DMS153 (cell line): ENCODE measurements around the gene GJC2.

Experiments used
- DNase-seq: peaks from one replicate; lab custom pipeline; 2025; lab: John Stamatoyannopoulos, UW

The GJC2 gene

GRCh38 chr1:228145463-228146416 is 4.0 kb upstream of the GJC2 start:
- DNase-seq, result no peak

DNA sequence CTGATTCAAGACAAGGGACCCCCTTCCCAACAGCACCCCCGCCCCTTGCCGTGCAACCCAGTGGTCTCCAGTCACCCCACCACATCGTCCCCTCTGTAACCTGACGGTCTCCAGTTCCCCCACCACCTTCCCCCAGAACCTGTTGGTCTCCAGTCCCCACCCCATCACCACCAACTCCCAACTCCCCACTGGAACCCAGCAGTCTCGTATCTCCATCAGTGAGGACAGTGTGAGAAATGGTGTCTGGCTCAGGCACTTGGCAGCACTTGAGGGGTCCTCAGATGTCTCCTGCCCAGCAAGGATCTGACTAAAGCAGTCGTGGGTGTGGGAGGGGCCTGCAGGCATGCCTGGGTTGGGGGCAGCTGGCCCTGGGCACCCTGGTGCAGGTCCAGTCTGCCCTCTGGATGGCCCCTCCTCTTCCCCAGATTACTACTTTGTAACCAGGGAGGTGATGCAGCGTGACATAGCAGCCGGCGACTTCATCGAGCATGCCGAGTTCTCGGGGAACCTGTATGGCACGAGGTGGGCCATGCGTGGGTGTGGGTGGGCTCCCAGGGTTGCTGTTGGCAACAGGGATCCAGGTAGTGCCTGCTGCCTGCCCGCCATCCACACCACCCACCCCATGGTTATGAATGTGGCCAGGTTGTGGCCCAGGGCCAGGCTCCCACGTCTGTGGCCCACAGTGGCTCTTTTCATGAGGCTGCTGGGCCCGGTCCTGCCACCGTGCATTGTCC is 3.1 kb upstream of the GJC2 start:
- DNase-seq, result no peak

DNA sequence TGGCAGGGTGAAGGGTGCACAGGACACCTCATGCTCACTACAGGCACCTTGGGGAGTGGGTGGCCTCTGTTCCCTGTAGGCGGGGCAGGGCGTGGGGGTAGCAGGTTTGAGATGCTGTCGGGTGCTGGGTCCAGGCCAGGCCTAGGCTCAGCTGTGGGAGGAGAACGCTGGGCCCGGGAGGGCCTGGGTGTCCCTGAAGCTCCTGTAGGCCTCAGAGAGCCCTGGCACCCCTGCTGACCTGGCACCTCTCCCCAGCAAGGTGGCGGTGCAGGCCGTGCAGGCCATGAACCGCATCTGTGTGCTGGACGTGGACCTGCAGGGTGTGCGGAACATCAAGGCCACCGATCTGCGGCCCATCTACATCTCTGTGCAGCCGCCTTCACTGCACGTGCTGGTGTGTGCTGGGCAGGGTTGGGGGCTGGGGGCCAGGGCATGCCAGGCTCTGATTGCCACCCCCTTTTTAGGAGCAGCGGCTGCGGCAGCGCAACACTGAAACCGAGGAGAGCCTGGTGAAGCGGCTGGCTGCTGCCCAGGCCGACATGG is 2.5 kb upstream of the GJC2 start:
- no peak for DNase-seq

DNA sequence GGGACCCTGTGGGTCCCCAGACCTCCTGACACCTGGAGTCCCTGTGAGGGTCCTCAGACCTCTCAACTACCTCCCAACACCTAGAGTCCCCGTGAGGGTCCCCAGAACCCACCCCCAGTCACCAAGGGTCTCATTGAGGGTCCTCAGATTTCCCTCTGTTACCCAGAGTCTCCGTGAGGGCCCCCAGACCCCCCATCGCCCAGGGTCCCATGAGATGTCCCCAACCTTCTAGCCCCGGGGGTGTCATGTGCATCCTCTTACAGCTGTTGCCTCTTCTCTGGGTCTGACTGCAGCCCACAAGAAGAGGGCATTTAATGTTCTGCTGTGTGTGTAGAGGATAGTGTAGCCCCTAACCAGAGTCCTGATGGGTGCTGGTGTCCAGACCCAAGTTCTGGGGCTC is 2.0 kb upstream of the GJC2 start:
- no peak for DNase-seq

- no peak for DNase-seq
Observed at GRCh38 chr1:228148196-228148861, 1.4 kb upstream of the GJC2 start.

DNA sequence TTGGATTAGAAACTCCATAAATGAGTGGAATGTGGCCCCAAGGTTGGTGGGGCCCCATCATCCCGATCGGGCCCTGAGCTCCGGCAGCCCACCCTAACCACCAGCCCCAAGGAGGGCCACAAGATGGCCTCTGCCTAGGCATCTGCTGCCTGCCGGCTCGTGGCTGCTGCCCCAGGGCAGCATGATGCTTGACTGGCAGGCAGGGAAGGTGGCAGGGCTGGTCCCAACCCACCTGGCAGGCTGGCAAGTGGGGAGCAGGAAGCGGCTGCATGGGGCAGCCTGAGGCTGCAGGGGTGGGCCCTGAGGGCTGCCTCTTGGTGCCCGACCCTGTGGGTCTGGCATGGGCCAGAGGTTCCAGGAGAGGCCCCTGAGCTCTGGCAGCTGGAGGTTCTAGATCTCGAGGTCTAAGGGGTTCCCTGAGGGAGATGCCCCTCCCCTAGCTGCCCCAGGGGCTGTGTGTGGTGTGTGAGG is 760 bp upstream of the GJC2 start:
- no peak for DNase-seq

DNA sequence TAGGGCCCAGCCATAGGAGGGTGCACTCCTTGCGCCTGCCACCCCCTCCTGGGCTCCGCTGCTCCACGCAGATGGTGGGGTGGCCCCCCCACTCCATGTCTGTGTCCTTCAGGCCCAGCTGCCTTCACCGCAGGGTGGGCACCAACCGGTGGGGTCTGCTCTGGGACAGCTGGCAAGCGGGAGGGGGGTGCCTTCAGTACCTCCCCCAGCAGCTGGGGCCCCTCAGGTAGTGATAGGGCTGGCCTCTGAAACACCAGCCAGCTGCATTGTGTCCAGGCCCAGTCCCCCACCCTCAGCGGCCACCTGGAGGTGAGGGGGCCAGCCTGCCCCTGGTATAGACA is 360 bp downstream of the GJC2 start:
- DNase-seq, result no peak

DNA sequence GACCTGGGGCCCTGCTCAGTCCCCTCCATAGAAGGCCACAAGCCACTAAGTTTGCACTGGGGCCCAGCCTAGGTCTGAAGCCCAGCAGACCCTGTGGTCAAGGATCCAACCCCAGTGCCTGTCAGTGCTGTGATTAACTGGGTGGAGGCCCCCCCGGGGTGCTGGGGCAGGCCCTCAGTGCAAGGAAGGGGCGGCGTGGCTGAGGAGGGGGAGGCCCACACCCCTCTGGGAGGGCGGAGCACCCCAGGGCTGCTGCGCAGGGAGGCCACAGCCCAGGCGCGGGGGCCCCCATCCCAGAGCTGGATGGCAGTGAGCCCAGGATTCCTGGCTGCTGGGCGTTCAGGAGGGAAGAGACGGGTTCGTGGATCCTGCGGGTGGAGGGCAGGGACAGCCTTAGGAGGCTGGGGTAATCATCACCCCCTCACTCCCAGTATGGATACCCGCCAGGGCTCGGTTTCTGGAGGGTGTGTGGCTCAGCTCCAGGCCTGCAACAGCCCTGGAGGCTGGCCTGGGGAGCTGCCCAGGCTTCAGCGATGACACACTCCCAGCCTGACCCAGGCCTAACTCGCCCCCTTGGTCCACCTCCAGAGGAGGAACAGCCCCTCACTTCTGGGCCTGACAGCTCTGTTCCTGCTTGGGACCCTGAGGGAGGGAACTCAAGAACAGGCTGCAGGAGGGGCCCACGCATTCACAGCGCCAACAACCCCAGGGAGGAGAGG is 890 bp downstream of the GJC2 start:
- DNase-seq, result no peak

DNA sequence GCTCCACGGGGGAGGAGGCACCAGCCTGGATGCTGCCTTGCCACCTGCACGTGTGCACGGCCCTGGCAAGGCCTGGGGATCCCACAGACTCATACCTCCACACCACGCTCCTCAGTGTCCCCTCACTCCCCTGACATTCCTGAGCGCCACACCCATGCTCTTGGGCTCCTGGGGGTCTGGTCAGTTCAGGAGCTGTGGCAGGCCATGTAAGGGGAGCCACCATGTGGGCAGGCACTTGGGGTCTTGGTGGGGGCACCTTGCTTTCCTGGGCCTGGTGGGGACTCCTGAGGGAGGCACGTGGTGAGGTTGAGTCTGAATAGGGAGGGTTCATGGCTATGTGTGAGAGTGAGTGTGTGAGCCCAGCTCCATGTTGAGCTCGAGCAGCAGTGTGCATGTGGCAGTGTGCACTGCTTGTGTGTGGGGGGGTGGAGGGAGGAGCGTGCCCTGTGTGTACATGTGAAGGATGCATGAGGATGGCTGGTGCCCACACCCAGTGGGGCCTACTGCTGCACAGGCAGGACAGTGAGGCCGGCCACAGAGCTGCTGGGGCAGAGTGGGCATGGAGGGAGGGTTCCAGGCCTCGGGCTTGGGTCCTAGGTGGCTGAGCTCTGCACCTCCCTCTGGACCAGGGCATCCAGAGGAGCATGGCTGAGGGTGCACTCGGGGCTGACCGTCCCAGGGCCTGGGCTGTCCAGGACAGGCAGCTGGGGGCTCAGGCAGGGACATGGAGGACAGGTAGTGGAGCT is 1.6 kb downstream of the GJC2 start:
- no peak for DNase-seq

- DNase-seq, result no peak
Observed at GRCh38 chr1:228152097-228152917, 2.6 kb downstream of the GJC2 start.

- DNase-seq, result no peak
Observed at GRCh38 chr1:228152918-228153258, 3.2 kb downstream of the GJC2 start.

DNA sequence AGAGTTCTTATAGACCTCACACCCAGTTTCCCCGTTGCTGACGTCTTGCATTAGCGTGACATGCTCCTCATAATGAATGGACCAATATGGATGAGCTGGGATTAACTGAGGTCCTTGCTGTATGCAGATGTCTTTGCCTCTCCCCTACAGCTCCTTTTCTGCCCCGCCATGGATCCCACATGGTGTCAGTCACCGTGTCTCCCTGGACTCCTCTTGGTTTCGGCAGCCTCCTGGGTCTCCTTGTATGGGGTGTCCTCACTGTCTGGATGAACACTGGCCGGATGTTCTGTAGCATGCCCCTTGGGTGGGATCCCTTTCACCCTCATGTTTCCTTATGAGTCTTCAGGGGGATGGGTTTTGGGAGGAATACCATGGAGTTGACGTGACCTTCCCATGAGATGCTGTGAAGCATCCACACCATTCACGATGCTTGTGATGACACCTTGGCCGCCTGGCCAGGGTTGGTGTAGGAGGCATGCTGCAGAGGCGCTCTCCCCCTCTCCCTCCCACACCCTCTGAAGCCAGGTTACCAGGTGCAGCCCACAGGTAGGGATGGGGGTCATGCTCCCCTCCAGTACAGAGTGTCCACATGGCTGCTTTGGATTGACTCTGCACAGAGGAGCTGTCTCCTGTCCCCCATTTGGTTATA is 4.4 kb downstream of the GJC2 start:
- DNase-seq, result no peak

DNA sequence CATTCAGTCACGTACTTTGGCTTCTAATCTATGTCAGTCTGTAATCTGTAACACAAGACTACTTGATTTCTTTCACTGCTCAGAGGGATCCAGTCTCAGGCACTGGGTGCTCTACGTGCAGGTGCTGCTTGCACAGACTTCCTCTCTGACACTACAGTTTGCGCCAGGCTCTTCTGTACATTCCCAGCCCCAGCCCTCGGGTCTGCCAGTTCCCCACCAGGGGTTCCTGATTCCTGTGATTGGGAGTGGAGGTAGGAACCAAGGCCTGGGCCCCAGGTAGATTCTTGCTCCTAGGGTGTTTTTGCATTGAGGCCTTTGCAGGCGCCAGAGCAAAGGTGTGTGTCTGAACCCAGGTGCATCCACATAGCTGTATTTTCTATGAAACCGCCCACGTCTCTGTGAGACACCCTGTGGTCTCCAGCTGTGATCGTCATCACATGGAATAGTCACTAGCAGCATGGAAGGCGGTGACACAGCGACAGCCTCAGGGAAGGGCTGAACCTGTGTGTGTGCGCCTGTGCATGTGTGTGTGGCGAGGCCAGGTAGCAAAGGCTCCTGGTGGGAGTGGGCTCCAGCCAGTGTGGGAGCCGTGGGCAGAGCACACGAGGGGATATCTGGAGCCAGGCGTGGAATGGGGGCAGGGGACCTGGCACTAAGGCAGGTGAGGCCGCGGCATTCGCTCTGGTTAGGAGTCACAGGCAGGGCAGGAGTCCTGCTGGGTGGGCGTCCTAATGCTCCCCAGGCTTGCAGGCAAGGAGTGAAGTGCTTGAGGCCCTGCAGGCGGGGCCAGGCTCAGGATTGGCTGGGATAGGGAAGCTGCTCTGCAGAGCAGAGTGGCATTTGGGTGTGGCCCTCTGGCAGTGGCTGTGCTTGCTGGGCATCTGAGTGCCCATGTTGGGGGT is 5.2 kb downstream of the GJC2 start:
- DNase-seq, result no peak

- DNase-seq, result no peak
Observed at GRCh38 chr1:228155596-228156514, 6.1 kb downstream of the GJC2 start.

DNA sequence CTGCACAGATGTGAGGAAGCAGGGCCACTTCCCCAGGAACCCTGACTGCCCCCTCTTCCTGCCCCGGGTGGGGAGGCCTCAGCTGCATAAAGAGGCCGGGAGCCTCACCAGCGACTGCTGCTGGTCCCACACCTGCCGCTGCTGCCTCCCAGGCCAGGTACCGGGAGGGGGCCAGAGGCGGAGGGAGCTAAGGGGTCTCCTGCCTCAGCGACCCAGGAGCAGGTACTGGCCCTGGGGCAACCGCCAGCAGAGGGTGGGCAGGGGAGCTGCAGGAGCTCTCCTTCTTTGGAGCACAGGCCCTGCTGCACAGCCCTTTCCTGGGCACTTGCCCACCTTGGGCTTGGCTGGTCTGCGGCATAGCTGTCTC is 6.8 kb downstream of the GJC2 start:
- DNase-seq, result no peak

DNA sequence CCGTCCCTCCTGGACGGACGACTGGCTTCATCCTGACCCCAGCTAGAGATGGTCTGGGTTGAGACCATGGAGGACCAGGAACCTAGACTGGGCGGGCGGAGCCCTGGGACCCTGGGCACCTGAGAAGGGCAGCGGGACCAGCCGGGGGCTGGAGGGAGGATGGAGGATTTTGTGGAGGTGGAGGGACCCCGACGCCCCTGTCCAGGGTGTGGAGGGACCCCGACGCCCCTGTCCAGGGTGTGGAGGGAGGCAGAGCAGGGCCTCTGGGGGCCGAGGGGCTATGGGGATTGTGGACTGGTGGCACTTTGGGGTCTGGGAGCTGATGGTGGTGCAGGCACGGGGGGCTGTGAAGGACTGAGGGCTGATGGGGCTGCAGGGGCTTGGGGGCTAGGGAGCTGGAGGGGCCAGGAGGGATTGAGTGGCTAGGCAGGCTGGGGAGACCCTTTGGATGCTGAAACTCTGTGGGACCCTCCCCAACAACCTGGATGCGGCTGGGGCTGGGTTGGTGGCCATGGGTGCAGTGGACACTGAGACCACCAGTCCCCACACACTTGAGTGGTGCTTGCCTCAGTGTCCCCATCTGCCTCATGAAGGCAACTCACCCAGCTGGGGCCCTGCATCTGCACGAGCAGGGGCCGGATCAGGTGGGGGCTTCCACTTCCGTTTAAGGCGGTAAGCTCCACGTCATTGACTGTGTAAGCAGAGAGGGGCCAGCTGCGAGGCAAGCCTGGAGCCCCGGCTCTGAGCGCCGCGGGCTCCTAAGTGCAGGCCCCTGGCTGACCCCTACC is 7.4 kb downstream of the GJC2 start:
- no peak for DNase-seq

GRCh38 chr1:228157729-228158126 is 8.0 kb downstream of the GJC2 start:
- no peak for DNase-seq
